ENCODE data around the gene FOXI3.

FOXI3 gene

GRCh38 chr2:88452565-88452905 lies at the start of gene FOXI3:
TSS of gene FOXI3 (minus strand) at chr2:88452693. CDS start at chr2:88452535, 158 bp downstream.
- no peak for DNase-seq (ENCODE audit: low read depth in 2 of 3, low spot score in 2 of 3)

GRCh38 chr2:88500691-88501090 lies 48.2 kb upstream of the FOXI3 start:
- no peak for DNase-seq (ENCODE audit: low read depth in 2 of 3, low spot score in 2 of 3)

- no peak for DNase-seq (ENCODE audit: low read depth in 2 of 3, low spot score in 2 of 3)
Measured at GRCh38 chr2:88499204-88499603, 46.7 kb upstream of the FOXI3 start.

DNA sequence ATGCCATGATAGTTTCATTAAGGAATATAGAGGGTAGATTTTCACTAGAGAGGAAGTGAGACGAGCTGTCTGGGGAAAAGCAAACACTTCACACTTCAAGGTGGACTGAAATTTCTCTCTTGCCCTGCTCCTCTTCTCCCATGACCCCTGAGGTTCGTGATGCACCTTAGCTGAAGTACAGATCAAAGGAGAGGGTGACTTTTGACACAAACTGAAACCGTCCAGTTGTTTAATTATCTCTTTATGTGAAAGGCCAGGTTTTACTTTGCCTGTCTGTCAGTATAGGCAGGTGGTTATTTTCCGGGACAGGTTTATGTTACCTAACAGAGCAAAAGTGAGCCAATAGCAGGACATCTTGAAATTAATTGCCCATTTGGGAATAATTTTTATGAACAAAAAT lies 41.0 kb upstream of the FOXI3 start:
- no peak for DNase-seq (ENCODE audit: low read depth in 2 of 3, low spot score in 2 of 3)

GRCh38 chr2:88492002-88492401 lies 39.5 kb upstream of the FOXI3 start:
- no peak for DNase-seq (ENCODE audit: low read depth in 2 of 3, low spot score in 2 of 3)

DNA sequence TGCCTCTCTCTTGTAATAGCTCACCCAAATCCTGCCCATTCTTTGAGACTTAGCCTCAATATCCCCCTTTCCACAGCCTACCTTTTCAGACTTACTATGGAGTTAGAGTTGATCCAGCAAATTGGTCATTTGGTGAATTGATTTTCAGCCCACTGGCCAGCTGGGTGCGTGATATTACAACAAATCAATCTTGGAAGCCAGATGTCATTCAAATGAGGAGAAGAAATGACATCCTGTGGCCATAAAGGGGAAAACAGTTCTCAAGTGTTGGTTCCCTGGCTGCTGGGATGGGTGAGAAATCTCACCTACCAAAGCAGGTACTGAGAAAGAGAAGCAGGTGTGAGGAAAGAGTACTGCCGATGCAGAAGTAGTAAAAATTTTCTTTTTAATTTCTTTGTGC lies 36.7 kb upstream of the FOXI3 start:
- no peak for DNase-seq (ENCODE audit: low read depth in 2 of 3, low spot score in 2 of 3)

DNA sequence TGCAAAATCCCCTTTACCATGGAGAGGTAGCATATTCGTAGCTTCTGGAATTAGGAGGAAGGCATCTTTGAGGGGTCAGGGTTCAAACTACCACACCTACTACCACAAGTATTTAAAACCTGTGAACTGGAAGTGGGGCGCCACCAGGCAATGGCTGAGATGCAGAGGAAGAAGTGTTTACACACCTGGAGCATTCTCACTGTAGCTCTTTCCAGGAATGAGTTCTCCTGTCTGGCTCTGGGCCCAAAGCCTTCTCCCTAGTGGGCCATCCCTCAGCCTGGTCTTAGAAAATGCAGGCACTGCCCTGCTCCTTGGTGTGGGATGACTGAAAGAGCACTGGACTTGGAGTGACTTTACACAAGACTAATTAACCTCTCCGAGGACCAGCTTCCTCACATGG lies 30.7 kb upstream of the FOXI3 start:
- no peak for DNase-seq (ENCODE audit: low read depth in 2 of 3, low spot score in 2 of 3)

DNA sequence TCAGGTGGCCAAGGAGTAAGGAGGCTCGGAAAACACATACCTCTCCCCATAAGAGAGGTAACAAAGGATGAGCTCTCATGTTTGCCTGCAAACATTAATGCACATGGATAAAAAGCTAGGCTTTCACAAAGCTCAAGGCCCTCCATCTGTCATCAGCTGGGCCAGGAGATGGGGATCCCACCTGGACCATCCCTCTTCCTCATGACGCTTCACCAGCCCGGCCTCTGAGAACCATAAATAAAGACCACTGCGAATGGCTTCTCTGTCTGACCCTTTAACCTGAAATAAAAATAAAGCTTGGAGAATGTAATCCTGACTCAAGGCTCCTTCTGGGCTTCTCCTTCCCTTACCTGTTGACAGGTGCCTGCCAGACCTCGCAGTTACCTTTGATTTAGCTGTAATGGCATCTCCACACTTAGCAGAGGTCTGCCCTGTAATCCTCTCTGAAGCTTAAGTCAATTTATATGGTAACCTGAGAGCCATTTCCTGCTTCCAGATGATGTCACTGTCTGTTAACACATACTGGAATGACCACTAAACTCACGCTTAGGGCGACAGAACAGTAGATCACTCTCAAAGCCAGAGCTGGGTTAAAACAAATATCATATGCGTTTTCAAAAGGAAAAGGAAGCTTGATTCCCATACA lies 29.3 kb upstream of the FOXI3 start:
- DNase-seq (ENCODE audit: low read depth in 2 of 3, low spot score in 2 of 3): no peak

GRCh38 chr2:88472811-88473210 lies 20.3 kb upstream of the FOXI3 start:
- no peak for DNase-seq (ENCODE audit: low read depth in 2 of 3, low spot score in 2 of 3)

- no peak for DNase-seq (ENCODE audit: low read depth in 2 of 3, low spot score in 2 of 3)
Measured at GRCh38 chr2:88471083-88471942, 18.8 kb upstream of the FOXI3 start.

DNA sequence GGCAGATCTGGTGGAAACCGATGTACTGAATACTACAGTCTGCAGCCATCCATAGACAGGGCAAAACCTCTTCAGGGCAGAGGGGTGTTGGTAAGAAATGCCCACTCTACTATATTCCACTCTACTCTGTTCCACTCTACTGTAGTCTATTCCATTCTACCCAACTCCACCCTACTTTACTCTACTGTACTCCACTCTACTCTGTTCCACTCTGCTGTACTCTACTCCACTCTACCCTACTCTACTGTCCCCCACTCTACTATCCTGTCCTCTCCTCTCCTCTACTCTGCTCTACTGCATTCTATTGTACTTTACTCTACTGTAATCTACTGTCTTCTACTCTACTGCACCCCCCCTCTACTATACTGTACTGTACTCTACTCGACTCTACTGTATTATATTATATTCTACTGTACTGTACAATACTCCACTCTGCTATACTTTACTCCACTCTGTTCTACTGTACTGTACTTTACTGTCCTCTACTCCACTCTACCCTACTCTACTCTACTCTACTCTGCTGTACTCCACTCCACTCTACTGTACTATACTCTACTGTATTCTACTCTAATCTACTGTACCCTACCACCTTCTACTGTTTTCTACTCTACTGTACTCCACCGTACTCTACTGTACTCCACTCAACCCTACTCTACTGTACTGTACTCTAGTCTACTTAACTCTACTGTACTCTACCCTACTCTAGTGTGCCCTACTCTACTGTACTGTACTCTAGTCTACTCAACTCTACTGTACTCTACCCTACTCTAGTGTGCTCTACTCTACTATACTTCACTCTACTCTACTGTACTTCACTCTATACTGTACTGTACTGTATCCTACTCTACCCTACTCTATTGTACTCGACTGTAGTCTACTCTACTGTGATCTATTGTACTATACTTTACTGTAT lies 17.0 kb upstream of the FOXI3 start:
- no peak for DNase-seq (ENCODE audit: low read depth in 2 of 3, low spot score in 2 of 3)

GRCh38 chr2:88464153-88464552 lies 11.7 kb upstream of the FOXI3 start:
- no peak for DNase-seq (ENCODE audit: low read depth in 2 of 3, low spot score in 2 of 3)

DNA sequence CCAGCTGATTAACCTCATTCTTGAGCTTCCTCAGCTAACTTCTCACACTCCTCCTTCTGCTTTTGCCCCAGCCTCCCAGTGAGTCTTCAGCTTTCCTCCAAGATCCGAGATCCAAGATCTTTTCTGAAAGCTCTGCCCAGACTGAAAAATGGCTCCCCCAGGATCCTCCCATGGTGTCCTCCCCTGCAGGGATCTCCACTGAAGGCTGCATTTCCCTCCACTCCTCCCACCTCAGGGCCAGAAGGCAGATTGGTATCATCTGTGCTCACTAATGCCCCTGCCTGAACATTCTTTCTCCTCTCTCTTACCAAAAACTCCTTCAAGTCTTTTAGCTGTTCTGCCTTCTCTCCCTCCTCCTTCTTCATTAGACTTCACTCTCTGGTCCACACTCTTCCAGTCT lies 6.1 kb upstream of the FOXI3 start:
- no peak for DNase-seq (ENCODE audit: low read depth in 2 of 3, low spot score in 2 of 3)

- no peak for DNase-seq (ENCODE audit: low read depth in 2 of 3, low spot score in 2 of 3)
Measured at GRCh38 chr2:88452980-88453582, 588 bp upstream of the FOXI3 start.

GRCh38 chr2:88451811-88452564 lies 505 bp downstream of the FOXI3 start:
- DNase-seq (ENCODE audit: low read depth in 2 of 3, low spot score in 2 of 3): no peak

GRCh38 chr2:88450925-88451810 lies 1.3 kb downstream of the FOXI3 start:
- DNase-seq (ENCODE audit: low read depth in 2 of 3, low spot score in 2 of 3): no peak

DNA sequence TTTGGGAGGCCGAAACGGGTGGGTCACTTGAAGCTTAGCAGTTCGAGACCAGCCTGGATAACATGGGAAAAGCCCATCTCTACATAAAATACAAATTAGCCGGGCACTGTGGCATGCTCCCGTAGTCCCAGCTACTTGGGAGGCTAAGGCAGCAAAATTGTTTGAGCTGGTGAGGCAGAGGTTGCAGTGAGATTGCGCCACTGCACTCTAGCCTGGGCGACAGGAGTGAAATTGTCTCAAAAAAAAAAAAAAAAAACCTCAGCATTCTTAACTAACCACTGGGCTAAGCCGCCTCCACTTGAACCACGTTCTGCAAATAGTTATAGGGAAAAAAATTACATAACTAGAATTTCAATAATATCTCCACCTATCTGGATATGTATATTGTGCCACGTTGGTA lies 2.3 kb downstream of the FOXI3 start:
- DNase-seq (ENCODE audit: low read depth in 2 of 3, low spot score in 2 of 3): no peak

GRCh38 chr2:88448248-88448647 lies 4.2 kb downstream of the FOXI3 start:
- DNase-seq (ENCODE audit: low read depth in 2 of 3, low spot score in 2 of 3): no peak

GRCh38 chr2:88443353-88443938 lies 9.0 kb downstream of the FOXI3 start:
- DNase-seq (ENCODE audit: low read depth in 2 of 3, low spot score in 2 of 3): no peak
